ENCODE data around the gene NR1H3. TPM values are rescaled to one million over a fixed set of nuclear protein-coding genes. Genes with fewer than 3 reads are reported as not detected.
A peak's percentile ranks its signal among the peaks of the same experiment; 100 is the strongest.

Gene NR1H3
- total and polyA plus RNA-seq, 2 of the 4 experiments (the other 2 are of a cell fraction): 9.1 to 13.6 TPM

GRCh38 chr11:47296045-47296444 lies 38.2 kb downstream of the NR1H3 start:
- peaks cover 48% of the 10 kb centered on the region for H3K36me3 ChIP-seq (ENCODE audit: control insufficient read depth, insufficient read depth, low read length)

More at GRCh38 chr11:47296045-47296444, 38.2 kb downstream of the NR1H3 start:
- DNase-seq: peak; percentile 12
- CTCF ChIA-PET: interaction anchor here (0.6 kb wide), 1 partner anchor 512 kb away, joined by 3 read pairs; no protein-coding TSS in a partner anchor
- Histone ChIP-seq H2AK5ac (ENCODE audit: low read depth, low read length) (no peak overlapping the region), H4K8ac (ENCODE audit: low read depth in 2 of 2, low read length in 2 of 2) (no peak overlapping the region), H2BK120ac (ENCODE audit: low read depth, low read length) (no peak overlapping the region), H3K27ac (ENCODE audit: insufficient read depth, low read length) (no peak overlapping the region), H3K23ac (ENCODE audit: low read depth, low read length) (no peak overlapping the region), H4K5ac (ENCODE audit: low read depth, low read length) (no peak overlapping the region), H3K18ac (ENCODE audit: low read depth, low read length) (no peak overlapping the region), H3K4me3 (ENCODE audit: insufficient read depth, low read depth, low read length) (no peak overlapping the region), H4K20me1 (ENCODE audit: insufficient read depth, low read length) (no peaks in the 10 kb centered on the region), H3K79me1 (ENCODE audit: low read depth in 1 of 2, low read length in 2 of 2) (0 out of 4 replicates have a peak, but pooled peaks cover 0 to 4% of the 10 kb centered on the region in 2 experiments), H3K9me3 (ENCODE audit: control insufficient read depth, insufficient read depth, low read length) (peaks cover 5% of the 10 kb centered on the region), H2BK20ac (ENCODE audit: low read depth, low read length) (no peak overlapping the region), H2BK5ac (ENCODE audit: low read depth, low read length, poor library complexity, severe bottlenecking) (no peak overlapping the region), H3K27me3 (ENCODE audit: control insufficient read depth, insufficient read depth, low read length) (no peaks in the 10 kb centered on the region), H3K4me1 (ENCODE audit: control insufficient read depth, insufficient read depth, low read length) (no peaks in the 10 kb centered on the region), H4K91ac (ENCODE audit: insufficient read depth, low read depth, low read length) (no peak overlapping the region), H2AK9ac (replicated peaks; ENCODE audit: low read depth, low read length, poor library complexity) (no peak overlapping the region), H3K4ac (ENCODE audit: low read depth, low read length) (no peak overlapping the region), H3K4me2 (ENCODE audit: low read depth, low read length) (no peak overlapping the region), H3K9me1 (ENCODE audit: insufficient read depth, low read length) (peaks cover 6% of the 10 kb centered on the region; the same call in 1 of the 2 replicates), H2AFZ (replicated peaks; ENCODE audit: low read length, poor library complexity) (no peak overlapping the region), H2BK15ac (ENCODE audit: low read depth, low read length) (no peak overlapping the region), H3K9ac (ENCODE audit: low read depth, low read length) (no peak overlapping the region), H3K14ac (replicated peaks; ENCODE audit: low read depth, low read length) (no peak overlapping the region), H3K56ac (ENCODE audit: extremely low read depth, insufficient read depth, low read length) (no peak overlapping the region)
- WGBS, 2 experiments (ENCODE audit: extremely low coverage in 2 of 2, insufficient read length in 1 of 2): no CpG with 5 or more reads among the region's 4 CpGs
- no TSS peak for BruUV-seq (replicated peaks)
- TF ChIP-seq CEBPB (IDR thresholded peaks at IDR 0.05; ENCODE audit: low read depth, low read length) (no peak), RAD21 (IDR thresholded peaks at IDR 0.05; ENCODE audit: low read length) (no peak), MAZ (IDR thresholded peaks at IDR 0.05; ENCODE audit: borderline replicate concordance, low read depth, low read length) (no peak), CHD1 (IDR thresholded peaks at IDR 0.05; ENCODE audit: low read depth, low read length) (no peak)
- TF ChIP-seq, protein P1, sequence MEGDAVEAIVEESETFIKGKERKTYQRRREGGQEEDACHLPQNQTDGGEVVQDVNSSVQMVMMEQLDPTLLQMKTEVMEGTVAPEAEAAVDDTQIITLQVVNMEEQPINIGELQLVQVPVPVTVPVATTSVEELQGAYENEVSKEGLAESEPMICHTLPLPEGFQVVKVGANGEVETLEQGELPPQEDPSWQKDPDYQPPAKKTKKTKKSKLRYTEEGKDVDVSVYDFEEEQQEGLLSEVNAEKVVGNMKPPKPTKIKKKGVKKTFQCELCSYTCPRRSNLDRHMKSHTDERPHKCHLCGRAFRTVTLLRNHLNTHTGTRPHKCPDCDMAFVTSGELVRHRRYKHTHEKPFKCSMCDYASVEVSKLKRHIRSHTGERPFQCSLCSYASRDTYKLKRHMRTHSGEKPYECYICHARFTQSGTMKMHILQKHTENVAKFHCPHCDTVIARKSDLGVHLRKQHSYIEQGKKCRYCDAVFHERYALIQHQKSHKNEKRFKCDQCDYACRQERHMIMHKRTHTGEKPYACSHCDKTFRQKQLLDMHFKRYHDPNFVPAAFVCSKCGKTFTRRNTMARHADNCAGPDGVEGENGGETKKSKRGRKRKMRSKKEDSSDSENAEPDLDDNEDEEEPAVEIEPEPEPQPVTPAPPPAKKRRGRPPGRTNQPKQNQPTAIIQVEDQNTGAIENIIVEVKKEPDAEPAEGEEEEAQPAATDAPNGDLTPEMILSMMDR (conservative IDR thresholded peaks at IDR 0.05; ENCODE audit: low read depth, low read length): no peak
- dilution Hi-C loops (cut with HindIII; ENCODE audit: low sequenced_read_pairs, unreplicated experiment): no loop called here
- intact Hi-C loops (cut with micrococcal nuclease): no loop called here
- POLR2A ChIA-PET (ENCODE audit: unreplicated experiment): no interaction called here
- in situ Hi-C loops (cut with MboI; ENCODE audit: low sequenced_read_pairs): no loop called here
- ATAC-seq (ENCODE audit: low read depth): no peak
